ENCODE results near the gene NUMB. TPM values are rescaled to one million over a fixed set of nuclear protein-coding genes. Genes with fewer than 3 reads are reported as not detected.

Gene NUMB
- polyA plus RNA-seq, 1 donor from 2014 or later, result 11.5 TPM

DNA sequence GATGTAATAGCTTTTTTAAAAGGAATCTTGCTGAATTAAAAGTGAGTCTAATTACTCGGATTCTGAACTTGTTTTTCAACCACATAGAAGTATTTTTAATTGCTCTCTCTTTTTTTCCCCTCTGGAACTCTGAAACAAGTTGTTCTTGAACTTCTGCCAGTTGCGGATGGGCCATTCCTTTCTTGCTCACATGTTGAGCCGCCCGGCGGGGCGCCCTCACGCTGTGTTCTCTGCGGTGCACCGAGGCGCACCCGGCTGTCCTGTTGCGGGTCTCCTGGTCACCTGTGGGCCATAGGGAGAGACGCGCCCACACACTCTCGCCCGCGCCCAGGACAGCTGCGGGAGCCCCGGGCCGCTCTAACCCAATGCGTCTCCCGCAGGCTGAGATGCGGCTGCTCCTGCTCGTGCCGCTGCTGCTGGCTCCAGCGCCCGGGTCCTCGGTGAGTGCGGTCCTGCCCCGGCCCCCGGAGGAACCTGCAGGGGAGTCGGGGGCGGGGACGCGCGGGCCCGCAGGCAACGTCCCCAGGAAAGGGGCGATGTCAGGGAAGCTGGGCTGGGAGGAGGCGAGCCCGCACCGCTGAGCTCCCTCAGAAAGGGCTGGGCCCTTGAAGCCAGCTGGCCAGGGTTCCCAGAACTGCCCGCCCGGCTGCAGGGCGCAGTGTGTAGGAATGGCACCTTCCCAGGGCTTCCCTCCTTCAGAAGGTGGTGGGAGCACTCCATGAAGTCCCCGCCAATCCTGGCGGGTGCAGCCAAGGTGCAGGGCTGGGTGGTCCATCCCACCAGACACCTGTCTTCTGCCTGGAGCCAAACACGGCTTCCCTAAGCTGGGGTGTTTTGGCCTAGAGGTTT is 218.7 kb downstream of the NUMB start:
- H3K27me3 ChIP-seq (ENCODE audit: insufficient read depth, low read depth, low read length), result peaks cover 47% of the 10 kb centered on the region
- no peak overlapping the region for H3K4me2 ChIP-seq (ENCODE audit: low read length)
- no peaks in the 10 kb centered on the region for H3F3A ChIP-seq (ENCODE audit: insufficient read depth, low read length, poor library complexity, severe bottlenecking)
- H3K36me3 ChIP-seq (ENCODE audit: insufficient read depth, low read length), result no peaks in the 10 kb centered on the region
- H3K79me2 ChIP-seq (replicated peaks; ENCODE audit: insufficient read depth, low read length), result no peaks in the 10 kb centered on the region
- no peak for TF ChIP-seq EZH2 (IDR thresholded peaks at IDR 0.05; ENCODE audit: borderline replicate concordance, insufficient read depth, low read length, poor library complexity, severe bottlenecking)
- TF ChIP-seq RAD21 (conservative IDR thresholded peaks at IDR 0.05), result no peak
- TF ChIP-seq MXI1 (conservative IDR thresholded peaks at IDR 0.05; ENCODE audit: poor library complexity, severe bottlenecking), result no peak
- no peak for TF ChIP-seq SMC3 (conservative IDR thresholded peaks at IDR 0.05; ENCODE audit: poor library complexity)
- TF ChIP-seq POLR2AphosphoS5 (IDR thresholded peaks at IDR 0.05), result no peak
- no peak for TF ChIP-seq TAF1 (IDR thresholded peaks at IDR 0.05; ENCODE audit: low read depth)
- no peak for TF ChIP-seq EP300 (conservative IDR thresholded peaks at IDR 0.05; ENCODE audit: poor library complexity, severe bottlenecking)
- H4K20me1 ChIP-seq (ENCODE audit: insufficient read depth), result no peaks in the 10 kb centered on the region
- no peaks in the 10 kb centered on the region for H3K9me2 ChIP-seq (ENCODE audit: insufficient read depth, low read length)
- no peak overlapping the region for H3K27ac ChIP-seq (ENCODE audit: low read length)
- H3K9ac ChIP-seq (ENCODE audit: low read length), result no peak overlapping the region
- no peaks in the 10 kb centered on the region for H3K9me3 ChIP-seq (ENCODE audit: low read length)
- no peak overlapping the region for H3K4me3 ChIP-seq (ENCODE audit: low read length)
- no peak overlapping the region for H2AFZ ChIP-seq (ENCODE audit: low read depth, low read length)

DNA sequence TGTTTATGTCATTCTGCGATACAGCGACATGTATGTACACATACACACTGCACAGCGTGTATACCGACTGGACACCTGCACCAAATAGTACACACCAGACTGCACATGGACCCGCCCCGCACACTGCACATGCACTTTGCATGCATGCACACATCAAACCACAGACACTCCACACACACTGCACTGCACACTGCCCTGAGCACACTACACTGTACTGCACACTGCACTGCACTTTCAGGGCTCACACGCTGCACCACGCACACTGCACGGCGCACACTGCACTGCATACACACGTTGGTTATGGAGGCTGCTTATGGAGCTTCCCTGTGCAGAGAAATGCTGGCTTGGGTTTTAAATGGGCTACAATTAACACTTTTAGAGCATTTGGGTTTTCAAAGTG is 219.4 kb downstream of the NUMB start:
- no peaks in the 10 kb centered on the region for H3K9me2 ChIP-seq (ENCODE audit: insufficient read depth, low read length)
- H2AFZ ChIP-seq (ENCODE audit: low read depth, low read length), result no peak overlapping the region
- no peaks in the 10 kb centered on the region for H3F3A ChIP-seq (ENCODE audit: insufficient read depth, low read length, poor library complexity, severe bottlenecking)
- TF ChIP-seq, protein P1, sequence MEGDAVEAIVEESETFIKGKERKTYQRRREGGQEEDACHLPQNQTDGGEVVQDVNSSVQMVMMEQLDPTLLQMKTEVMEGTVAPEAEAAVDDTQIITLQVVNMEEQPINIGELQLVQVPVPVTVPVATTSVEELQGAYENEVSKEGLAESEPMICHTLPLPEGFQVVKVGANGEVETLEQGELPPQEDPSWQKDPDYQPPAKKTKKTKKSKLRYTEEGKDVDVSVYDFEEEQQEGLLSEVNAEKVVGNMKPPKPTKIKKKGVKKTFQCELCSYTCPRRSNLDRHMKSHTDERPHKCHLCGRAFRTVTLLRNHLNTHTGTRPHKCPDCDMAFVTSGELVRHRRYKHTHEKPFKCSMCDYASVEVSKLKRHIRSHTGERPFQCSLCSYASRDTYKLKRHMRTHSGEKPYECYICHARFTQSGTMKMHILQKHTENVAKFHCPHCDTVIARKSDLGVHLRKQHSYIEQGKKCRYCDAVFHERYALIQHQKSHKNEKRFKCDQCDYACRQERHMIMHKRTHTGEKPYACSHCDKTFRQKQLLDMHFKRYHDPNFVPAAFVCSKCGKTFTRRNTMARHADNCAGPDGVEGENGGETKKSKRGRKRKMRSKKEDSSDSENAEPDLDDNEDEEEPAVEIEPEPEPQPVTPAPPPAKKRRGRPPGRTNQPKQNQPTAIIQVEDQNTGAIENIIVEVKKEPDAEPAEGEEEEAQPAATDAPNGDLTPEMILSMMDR (IDR thresholded peaks at IDR 0.05; ENCODE audit: poor library complexity, severe bottlenecking), result no peak
- TF ChIP-seq MXI1 (conservative IDR thresholded peaks at IDR 0.05; ENCODE audit: poor library complexity, severe bottlenecking) (no peak), EZH2 (IDR thresholded peaks at IDR 0.05; ENCODE audit: borderline replicate concordance, insufficient read depth, low read length, poor library complexity, severe bottlenecking) (no peak), POLR2AphosphoS5 (IDR thresholded peaks at IDR 0.05) (no peak), TAF1 (IDR thresholded peaks at IDR 0.05; ENCODE audit: low read depth) (no peak)
- TF ChIP-seq, protein P2, sequence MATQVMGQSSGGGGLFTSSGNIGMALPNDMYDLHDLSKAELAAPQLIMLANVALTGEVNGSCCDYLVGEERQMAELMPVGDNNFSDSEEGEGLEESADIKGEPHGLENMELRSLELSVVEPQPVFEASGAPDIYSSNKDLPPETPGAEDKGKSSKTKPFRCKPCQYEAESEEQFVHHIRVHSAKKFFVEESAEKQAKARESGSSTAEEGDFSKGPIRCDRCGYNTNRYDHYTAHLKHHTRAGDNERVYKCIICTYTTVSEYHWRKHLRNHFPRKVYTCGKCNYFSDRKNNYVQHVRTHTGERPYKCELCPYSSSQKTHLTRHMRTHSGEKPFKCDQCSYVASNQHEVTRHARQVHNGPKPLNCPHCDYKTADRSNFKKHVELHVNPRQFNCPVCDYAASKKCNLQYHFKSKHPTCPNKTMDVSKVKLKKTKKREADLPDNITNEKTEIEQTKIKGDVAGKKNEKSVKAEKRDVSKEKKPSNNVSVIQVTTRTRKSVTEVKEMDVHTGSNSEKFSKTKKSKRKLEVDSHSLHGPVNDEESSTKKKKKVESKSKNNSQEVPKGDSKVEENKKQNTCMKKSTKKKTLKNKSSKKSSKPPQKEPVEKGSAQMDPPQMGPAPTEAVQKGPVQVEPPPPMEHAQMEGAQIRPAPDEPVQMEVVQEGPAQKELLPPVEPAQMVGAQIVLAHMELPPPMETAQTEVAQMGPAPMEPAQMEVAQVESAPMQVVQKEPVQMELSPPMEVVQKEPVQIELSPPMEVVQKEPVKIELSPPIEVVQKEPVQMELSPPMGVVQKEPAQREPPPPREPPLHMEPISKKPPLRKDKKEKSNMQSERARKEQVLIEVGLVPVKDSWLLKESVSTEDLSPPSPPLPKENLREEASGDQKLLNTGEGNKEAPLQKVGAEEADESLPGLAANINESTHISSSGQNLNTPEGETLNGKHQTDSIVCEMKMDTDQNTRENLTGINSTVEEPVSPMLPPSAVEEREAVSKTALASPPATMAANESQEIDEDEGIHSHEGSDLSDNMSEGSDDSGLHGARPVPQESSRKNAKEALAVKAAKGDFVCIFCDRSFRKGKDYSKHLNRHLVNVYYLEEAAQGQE (IDR thresholded peaks at IDR 0.05; ENCODE audit: borderline replicate concordance), result no peak
- H3K79me2 ChIP-seq (replicated peaks; ENCODE audit: insufficient read depth, low read length), result no peaks in the 10 kb centered on the region
- H3K4me3 ChIP-seq (ENCODE audit: low read length), result no peak overlapping the region
- no peaks in the 10 kb centered on the region for H3K9me3 ChIP-seq (ENCODE audit: low read length)
- H3K4me2 ChIP-seq (ENCODE audit: low read length), result no peak overlapping the region
- peaks cover 47% of the 10 kb centered on the region for H3K27me3 ChIP-seq (ENCODE audit: insufficient read depth, low read depth, low read length)
- H3K9ac ChIP-seq (ENCODE audit: low read length), result no peak overlapping the region
- H3K36me3 ChIP-seq (ENCODE audit: insufficient read depth, low read length), result no peaks in the 10 kb centered on the region
- H4K20me1 ChIP-seq (ENCODE audit: insufficient read depth), result no peaks in the 10 kb centered on the region
- no peak overlapping the region for H3K27ac ChIP-seq (ENCODE audit: low read length)
